ENCODE data around the gene OR2M5. TPM values are rescaled to one million over a fixed set of nuclear protein-coding genes. Genes with fewer than 3 reads are reported as not detected.

Gene OR2M5
- polyA plus RNA-seq, 1 donor from 2014 or later = not detected

Other genes starting within 250 kb of the OR2M5 start
- 1.1 TPM in 1 of 2 replicates, not detected in the other for gene OR2W3, start 249.6 kb upstream of the OR2M5 start, polyA plus RNA-seq
- not detected in 2 replicates for gene OR2T8, start 224.9 kb upstream of the OR2M5 start, polyA plus RNA-seq
- gene OR2AJ1, start 220.3 kb upstream of the OR2M5 start, polyA plus RNA-seq = not detected in 2 replicates
- not detected in 2 replicates for gene OR2L8, start 196.3 kb upstream of the OR2M5 start, polyA plus RNA-seq
- not detected in 2 replicates for gene OR2AK2, start 179.9 kb upstream of the OR2M5 start, polyA plus RNA-seq
- gene OR2L5, start 131.5 kb upstream of the OR2M5 start, polyA plus RNA-seq = 0.10 TPM in 1 of 2 replicates, not detected in the other
- gene OR2L2, start 115.1 kb upstream of the OR2M5 start, polyA plus RNA-seq = 0.14 TPM in 1 of 2 replicates, not detected in the other
- 0.10 and 0.27 TPM in 2 replicates for gene OR2L3, start 98.3 kb upstream of the OR2M5 start, polyA plus RNA-seq
- 1.2 TPM in 1 of 2 replicates, not detected in the other for gene OR2L13, start 50.0 kb upstream of the OR2M5 start, polyA plus RNA-seq
- gene OR2M2, start 29.7 kb downstream of the OR2M5 start, polyA plus RNA-seq = not detected in 2 replicates
- gene OR2M3, start 52.1 kb downstream of the OR2M5 start, polyA plus RNA-seq = not detected in 2 replicates
- gene OR2M4, start 86.3 kb downstream of the OR2M5 start, polyA plus RNA-seq = not detected in 2 replicates
- not detected in 2 replicates for gene OR2T33, start 132.8 kb downstream of the OR2M5 start, polyA plus RNA-seq
- not detected in 2 replicates for gene OR2T12, start 158.3 kb downstream of the OR2M5 start, polyA plus RNA-seq
- gene OR2M7, start 179.4 kb downstream of the OR2M5 start, polyA plus RNA-seq = not detected in 2 replicates
- gene OR14C36, start 203.6 kb downstream of the OR2M5 start, polyA plus RNA-seq = not detected in 2 replicates
- gene OR2T4, start 216.5 kb downstream of the OR2M5 start, polyA plus RNA-seq = not detected in 2 replicates
- gene OR2T6, start 230.6 kb downstream of the OR2M5 start, polyA plus RNA-seq = not detected in 2 replicates

All from neural cell (in vitro differentiated cells).